Esophagus muscularis mucosa (tissue), 4 donors: ENCODE results near the gene EPHA4.

Experiments used
- CTCF ChIP-seq, 3 experiments: fragments of 200-600 bp in 2 of 3; fragments of 450-650 bp in 1 of 3; sonication (generic) in 2 of 3; IDR thresholded peaks; one replicate each; pipeline ENCODE4 v1.5.1; 2017 to 2019; ENCODE audit warnings: antibody characterized with exemption in 3 of 3, mild to moderate bottlenecking in 2 of 3, moderate library complexity in 1 of 3
- EP300 ChIP-seq: sonication (generic); formaldehyde crosslinking; IDR thresholded peaks from one replicate; pipeline ENCODE4 v1.6.1; 2017; ENCODE audit warnings: antibody characterized with exemption
- POLR2A ChIP-seq: fragments of 450-650 bp; IDR thresholded peaks from one replicate; pipeline ENCODE4 v1.6.1; 2017; ENCODE audit warnings: antibody characterized with exemption, moderate library complexity, mild to moderate bottlenecking, low read depth
- POLR2AphosphoS5 ChIP-seq, 2 donors: sonication (generic); formaldehyde crosslinking; IDR thresholded peaks; one replicate each; pipeline ENCODE4 v1.6.1; 2017; ENCODE audit warnings: antibody characterized with exemption in 2 of 2

- TF ChIP-seq POLR2A (no peak), EP300 (no peak), CTCF (IDR thresholded peaks at IDR 0.05) (no peak), POLR2AphosphoS5 (IDR thresholded peaks at IDR 0.05) (no peak)
These were observed 86.6 kb downstream of the EPHA4 start for GRCh38 chr2:221485503-221485870.
